Stomach (tissue), 9 donors: ENCODE results near the gene CCDC80. TPM values are rescaled to one million over a fixed set of nuclear protein-coding genes. Genes with fewer than 3 reads are reported as not detected.

ENCODE experiments used
- DNase-seq, 2 donors: peaks; one replicate each; pipeline versions ENCODE4 v3.0.0 to v3.0.0-alpha.2; 2013 to 2019
- H3K27ac ChIP-seq, 5 donors: fragments of 200-600 bp in 4 of 5; sonication (generic) in 4 of 5; one replicate each; pipeline ENCODE4 v1.5.1; 2013 to 2019; ENCODE audit warnings: mild to moderate bottlenecking in 1 of 5, moderate library complexity in 1 of 5
- H3K27me3 ChIP-seq, 3 donors: fragments of 200-600 bp; sonication (generic); one replicate each; pipeline ENCODE4 v1.5.1; 2017 to 2019; ENCODE audit warnings: mixed run types in 1 of 3
- H3K36me3 ChIP-seq, 4 donors: fragments of 200-600 bp; sonication (generic); 1 replicate in 3 of 4; 2 replicates in 1 of 4; pipeline ENCODE4 v1.5.1; 2016 to 2019
- H3K4me1 ChIP-seq, 4 donors: fragments of 200-600 bp; sonication (generic); one replicate each; pipeline ENCODE4 v1.5.1; 2016 to 2019
- H3K4me3 ChIP-seq, 4 donors: fragments of 200-600 bp; sonication (generic) in 3 of 4; one replicate each; pipeline ENCODE4 v1.5.1; 2016 to 2019; ENCODE audit warnings: mild to moderate bottlenecking in 1 of 4
- H3K9me3 ChIP-seq, 4 donors: fragments of 200-600 bp; sonication (generic); one replicate each; pipeline ENCODE4 v1.5.1; 2016 to 2019
- CTCF ChIP-seq, 7 experiments: fragments of 450-650 bp in 4 of 7; fragments of 200-600 bp in 3 of 7; sonication (generic) in 3 of 7; IDR thresholded peaks; one replicate each; pipeline ENCODE4 v1.5.1; 2016 to 2019; ENCODE audit warnings: antibody characterized with exemption in 7 of 7, control low read depth in 2 of 7, mild to moderate bottlenecking in 1 of 7
- EP300 ChIP-seq: sonication (generic); formaldehyde crosslinking; IDR thresholded peaks from one replicate; pipeline ENCODE4 v1.6.1; 2017; ENCODE audit warnings: antibody characterized with exemption
- POLR2A ChIP-seq, 4 donors: fragments of 450-650 bp; IDR thresholded peaks; one replicate each; pipeline ENCODE4 v1.6.1; 2016; ENCODE audit warnings: antibody characterized with exemption in 4 of 4, control low read depth in 2 of 4, mild to moderate bottlenecking in 1 of 4, moderate library complexity in 1 of 4
- POLR2AphosphoS5 ChIP-seq, 3 donors: sonication (generic); formaldehyde crosslinking; IDR thresholded peaks; one replicate each; pipeline ENCODE4 v1.6.1; 2016; ENCODE audit warnings: antibody characterized with exemption in 3 of 3
- WGBS, 5 donors: extraction: QIAGEN DNeasy Blood & Tissue Kit in 3 of 5; methylation state at CpG; one replicate each; pipeline versions ENCODE4 v1.1.5 to v1.1.7; 2013 to 2018; 5-methylcytosine and 5-hydroxymethylcytosine counted together
- intact Hi-C: fragments of 100-400 bp; cut with DNase I; formaldehyde crosslinking; loops from one replicate; pipeline ENCODE4 v1.15.1; 2023; ENCODE audit warnings: low total_unique reads
- polyA plus RNA-seq, 3 donors: library from polyadenylated mRNA; stranded (reverse); fragments of 200-250 nt; gene quantifications; one replicate each; pipeline ENCODE4 v1.2.3, GENCODE V29; 2013
- total RNA-seq, 5 donors: library from RNA; depleted of rRNA; stranded (reverse); fragments of >200 nt; gene quantifications; one replicate each; pipeline versions ENCODE4 v1.1.0 to v1.2.3, GENCODE V29; 2014 to 2016
- donor health status: healthy with polysubstance abuse.
- donor health status: Bipolar disorder and iron deficiency.
- donor health status: healthy.

CCDC80 gene
- total and polyA plus RNA-seq, 8 donors, result 2.3 to 158 (median 11.5) TPM

- WGBS, 5 donors, result 31 to 49% (median 35%) methylated on average over 2 of the region's 2 CpGs
Observed at GRCh38 chr3:112688085-112688769, 47.3 kb upstream of the CCDC80 start.

GRCh38 chr3:112687616-112688015 is 46.7 kb upstream of the CCDC80 start:
- WGBS, 5 donors, result 80 to 96% (median 88%) methylated on average over 1 of the region's 1 CpG
- H3K27ac ChIP-seq, result no peak overlapping the region
- intact Hi-C loops, result no loop called here

More at GRCh38 chr3:112688085-112688769, 47.3 kb upstream of the CCDC80 start:
- no peaks in the 10 kb centered on the region for H3K36me3 ChIP-seq
- H3K9me3 ChIP-seq, result no peaks in the 10 kb centered on the region
- intact Hi-C loops, result no loop called here
- no peak overlapping the region for H3K27ac ChIP-seq
- DNase-seq, result no peak
- H3K27me3 ChIP-seq, result no peaks in the 10 kb centered on the region
- H3K4me1 ChIP-seq, result peaks cover 0 to 6% (median 0%) of the 10 kb centered on the region in 4 donors
- TF ChIP-seq CTCF (IDR thresholded peaks at IDR 0.05) (no peak), POLR2A (IDR thresholded peaks at IDR 0.05) (no peak), POLR2AphosphoS5 (IDR thresholded peaks at IDR 0.05) (no peak), EP300 (no peak)
- no peak overlapping the region for H3K4me3 ChIP-seq

DNA sequence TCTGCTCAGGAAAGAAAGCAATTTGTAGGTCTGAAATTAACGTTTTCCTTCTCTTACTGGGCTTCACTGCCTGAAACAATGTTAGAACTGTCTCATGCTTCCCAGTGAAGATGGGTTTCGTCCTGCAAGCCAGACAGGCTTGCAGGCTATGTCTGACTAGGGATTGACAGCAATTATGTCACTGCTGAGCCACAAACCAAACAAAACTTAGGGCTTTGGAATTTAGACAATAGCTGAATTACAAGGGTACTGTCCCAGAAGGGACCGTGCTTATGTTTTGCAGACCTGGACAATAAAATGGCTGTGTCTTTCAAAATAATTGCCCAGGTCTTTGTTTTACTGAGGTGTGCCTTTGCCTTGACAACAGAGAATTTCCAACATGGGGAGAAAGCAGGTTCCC is 46.3 kb upstream of the CCDC80 start:
- H3K4me1 ChIP-seq, result peaks cover 0 to 6% (median 0%) of the 10 kb centered on the region in 4 donors
- no peak for DNase-seq
- no peak overlapping the region for H3K4me3 ChIP-seq
- H3K27ac ChIP-seq, result no peak overlapping the region
- H3K9me3 ChIP-seq, result no peaks in the 10 kb centered on the region
- H3K36me3 ChIP-seq, result no peaks in the 10 kb centered on the region
- WGBS, 5 donors, result 62 to 75% (median 64%) methylated on average over 3 of the region's 3 CpGs
- TF ChIP-seq POLR2AphosphoS5 (IDR thresholded peaks at IDR 0.05) (no peak), EP300 (no peak), POLR2A (IDR thresholded peaks at IDR 0.05) (no peak), CTCF (IDR thresholded peaks at IDR 0.05) (no peak)
- intact Hi-C loops, result no loop called here
- H3K27me3 ChIP-seq, result no peaks in the 10 kb centered on the region

More at GRCh38 chr3:112687616-112688015, 46.7 kb upstream of the CCDC80 start:
- no peaks in the 10 kb centered on the region for H3K36me3 ChIP-seq
- peaks cover 0 to 6% (median 0%) of the 10 kb centered on the region in 4 donors for H3K4me1 ChIP-seq
- no peak overlapping the region for H3K4me3 ChIP-seq
- H3K27me3 ChIP-seq, result no peaks in the 10 kb centered on the region
- TF ChIP-seq POLR2AphosphoS5 (IDR thresholded peaks at IDR 0.05) (no peak), CTCF (IDR thresholded peaks at IDR 0.05) (no peak), POLR2A (IDR thresholded peaks at IDR 0.05) (no peak), EP300 (no peak)
- no peaks in the 10 kb centered on the region for H3K9me3 ChIP-seq
- DNase-seq, result no peak

- Histone ChIP-seq H3K4me1 (peaks cover 0 to 6% (median 0%) of the 10 kb centered on the region in 4 donors), H3K27me3 (no peaks in the 10 kb centered on the region), H3K9me3 (no peaks in the 10 kb centered on the region), H3K4me3 (no peak overlapping the region), H3K36me3 (no peaks in the 10 kb centered on the region), H3K27ac (no peak overlapping the region)
- DNase-seq, result no peak
- 68 to 82% (median 74%) methylated on average over 5 of the region's 5 CpGs for WGBS, 5 donors
- intact Hi-C loops, result no loop called here
- TF ChIP-seq POLR2AphosphoS5 (IDR thresholded peaks at IDR 0.05) (no peak), EP300 (no peak), POLR2A (IDR thresholded peaks at IDR 0.05) (no peak), CTCF (IDR thresholded peaks at IDR 0.05) (no peak)
Observed at GRCh38 chr3:112685956-112686799, 45.2 kb upstream of the CCDC80 start.
